Measurements from ENCODE around the gene C15orf61. TPM values are rescaled to one million over a fixed set of nuclear protein-coding genes. Genes with fewer than 3 reads are reported as not detected.

Gene C15orf61
- total and polyA plus RNA-seq, 2 of the 13 experiments (the other 11 are each of a cell fraction or from before 2014, with no cell fraction given): 2.1 to 6.6 TPM

GRCh38 chr15:67564968-67565345 lies 44.0 kb downstream of the C15orf61 start:
- no TSS peak for BruUV-seq (replicated peaks)
- H3K36me3 ChIP-seq (replicated peaks in 1 of 2; ENCODE audit: control insufficient read depth in 1 of 2, insufficient read depth in 2 of 2, low read length in 2 of 2): no peaks in the 10 kb centered on the region; a peak in 1 of 5 replicates
- intact Hi-C loops (cut with micrococcal nuclease; ENCODE audit: unreplicated experiment): no loop called here
- FAIRE-seq (no peak), ATAC-seq (no peak), DNase-seq (ENCODE audit: low spot score) (no peak)
- no peak overlapping the region for H3K9ac ChIP-seq (ENCODE audit: insufficient read depth, low read depth, low read length)
- H4K20me1 ChIP-seq (ENCODE audit: insufficient read depth, low read length): no peaks in the 10 kb centered on the region; the same call in 1 of the 2 replicates
- no peak overlapping the region for H3K4me2 ChIP-seq (ENCODE audit: low read depth, low read length)
- H3K27ac ChIP-seq (ENCODE audit: extremely low read length, insufficient read depth, low read length): no peak overlapping the region
- no peaks in the 10 kb centered on the region for H3K79me2 ChIP-seq (ENCODE audit: insufficient read depth, low read length)
- H2AFZ ChIP-seq (ENCODE audit: low read length): no peak overlapping the region
- no peaks in the 10 kb centered on the region for H3K4me1 ChIP-seq (ENCODE audit: insufficient read depth, low read length)
- CTCF ChIA-PET (ENCODE audit: low intra/inter-chr PET ratio, low total read pairs): no interaction called here
- H3K27me3 ChIP-seq (ENCODE audit: control insufficient read depth in 1 of 2, insufficient read depth in 2 of 2, low read length in 2 of 2): no peaks in the 10 kb centered on the region
- POLR2A ChIA-PET: no interaction called here
- 97% methylated on average over 3 of the region's 3 CpGs for WGBS (ENCODE audit: low lambda C conversion rate)
- no peak overlapping the region for H3K4me3 ChIP-seq (replicated peaks in 1 of 3; ENCODE audit: insufficient read depth in 1 of 3, low read depth in 2 of 3, low read length in 3 of 3)
- in situ Hi-C loops (cut with HindIII; ENCODE audit: extremely low pct_ligation_motif_present, low pct_unique_long_range_greater_than_20kb): no loop called here
- H3K9me3 ChIP-seq (ENCODE audit: low read length): no peaks in the 10 kb centered on the region
- TF ChIP-seq PITX1 (CRISPR knock-in tag; IDR thresholded peaks at IDR 0.05): no peak
- no peak for TF ChIP-seq NFAT5 (CRISPR knock-in tag; IDR thresholded peaks at IDR 0.05)
- TF ChIP-seq, protein P1, sequence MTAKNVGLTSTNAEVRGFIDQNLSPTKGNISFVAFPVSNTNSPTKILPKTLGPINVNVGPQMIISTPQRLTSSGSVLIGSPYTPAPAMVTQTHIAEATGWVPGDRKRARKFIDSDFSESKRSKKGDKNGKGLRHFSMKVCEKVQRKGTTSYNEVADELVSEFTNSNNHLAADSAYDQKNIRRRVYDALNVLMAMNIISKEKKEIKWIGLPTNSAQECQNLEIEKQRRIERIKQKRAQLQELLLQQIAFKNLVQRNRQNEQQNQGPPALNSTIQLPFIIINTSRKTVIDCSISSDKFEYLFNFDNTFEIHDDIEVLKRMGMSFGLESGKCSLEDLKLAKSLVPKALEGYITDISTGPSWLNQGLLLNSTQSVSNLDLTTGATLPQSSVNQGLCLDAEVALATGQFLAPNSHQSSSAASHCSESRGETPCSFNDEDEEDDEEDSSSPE (CRISPR knock-in tag; IDR thresholded peaks at IDR 0.05): no peak
- TF ChIP-seq CENPX (CRISPR knock-in tag; IDR thresholded peaks at IDR 0.05): no peak
- no peak for TF ChIP-seq E2F2 (CRISPR knock-in tag; IDR thresholded peaks at IDR 0.05; ENCODE audit: borderline replicate concordance)
- TF ChIP-seq MAF1 (CRISPR knock-in tag; IDR thresholded peaks at IDR 0.05; ENCODE audit: borderline replicate concordance): no peak
- TF ChIP-seq DMAP1 (CRISPR knock-in tag; IDR thresholded peaks at IDR 0.05): no peak
- TF ChIP-seq, protein P2, sequence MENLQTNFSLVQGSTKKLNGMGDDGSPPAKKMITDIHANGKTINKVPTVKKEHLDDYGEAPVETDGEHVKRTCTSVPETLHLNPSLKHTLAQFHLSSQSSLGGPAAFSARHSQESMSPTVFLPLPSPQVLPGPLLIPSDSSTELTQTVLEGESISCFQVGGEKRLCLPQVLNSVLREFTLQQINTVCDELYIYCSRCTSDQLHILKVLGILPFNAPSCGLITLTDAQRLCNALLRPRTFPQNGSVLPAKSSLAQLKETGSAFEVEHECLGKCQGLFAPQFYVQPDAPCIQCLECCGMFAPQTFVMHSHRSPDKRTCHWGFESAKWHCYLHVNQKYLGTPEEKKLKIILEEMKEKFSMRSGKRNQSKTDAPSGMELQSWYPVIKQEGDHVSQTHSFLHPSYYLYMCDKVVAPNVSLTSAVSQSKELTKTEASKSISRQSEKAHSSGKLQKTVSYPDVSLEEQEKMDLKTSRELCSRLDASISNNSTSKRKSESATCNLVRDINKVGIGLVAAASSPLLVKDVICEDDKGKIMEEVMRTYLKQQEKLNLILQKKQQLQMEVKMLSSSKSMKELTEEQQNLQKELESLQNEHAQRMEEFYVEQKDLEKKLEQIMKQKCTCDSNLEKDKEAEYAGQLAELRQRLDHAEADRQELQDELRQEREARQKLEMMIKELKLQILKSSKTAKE (CRISPR knock-in tag; IDR thresholded peaks at IDR 0.05; ENCODE audit: borderline replicate concordance): no peak
- TF ChIP-seq RBM22 (optimal IDR thresholded peaks at IDR 0.05; ENCODE audit: low read length): no peak
- no peak for TF ChIP-seq MYNN (CRISPR knock-in tag; IDR thresholded peaks at IDR 0.05; ENCODE audit: low read depth)
- TF ChIP-seq TOE1 (CRISPR knock-in tag; IDR thresholded peaks at IDR 0.05): no peak
- TF ChIP-seq IKZF4 (CRISPR knock-in tag; IDR thresholded peaks at IDR 0.05; ENCODE audit: borderline replicate concordance, low read depth, not compliant biosample characterization): no peak
- no peak for TF ChIP-seq ZNF335 (CRISPR knock-in tag; IDR thresholded peaks at IDR 0.05)
- TF ChIP-seq RORA (CRISPR knock-in tag; IDR thresholded peaks at IDR 0.05): no peak
- TF ChIP-seq GATA4 (IDR thresholded peaks at IDR 0.05; ENCODE audit: borderline replicate concordance, low read depth): no peak
- no peak for TF ChIP-seq CBX1 (IDR thresholded peaks at IDR 0.05; ENCODE audit: low read depth)
- TF ChIP-seq JUN (CRISPR knock-in tag; IDR thresholded peaks at IDR 0.05): no peak
